ENCODE data around the gene BRD7.

Gene BRD7

GRCh38 chr16:50368410-50369132, at the start of gene BRD7:
Gene BRD7 (minus strand): TSS chr16:50368988. CDS start chr16:50368774, 214 bp downstream.
- DNase-seq (ENCODE audit: low spot score), result peak; percentile 97

GRCh38 chr16:50416388-50416787, 47.6 kb upstream of the BRD7 start:
- DNase-seq (ENCODE audit: low spot score), result no peak

- no peak for DNase-seq (ENCODE audit: low spot score)
Observed at GRCh38 chr16:50414152-50414551, 45.4 kb upstream of the BRD7 start.

- DNase-seq (ENCODE audit: low spot score), result no peak
Observed at GRCh38 chr16:50411034-50411433, 42.2 kb upstream of the BRD7 start.

GRCh38 chr16:50408001-50408561, 39.3 kb upstream of the BRD7 start:
- no peak for DNase-seq (ENCODE audit: low spot score)

GRCh38 chr16:50407351-50407750, 38.6 kb upstream of the BRD7 start:
- DNase-seq (ENCODE audit: low spot score), result no peak

- peak; percentile 17 for DNase-seq (ENCODE audit: low spot score)
Observed at GRCh38 chr16:50403491-50403890, 34.7 kb upstream of the BRD7 start.

GRCh38 chr16:50402298-50402895, 33.6 kb upstream of the BRD7 start:
- peak; percentile 2 for DNase-seq (ENCODE audit: low spot score)

GRCh38 chr16:50401355-50401754, 32.6 kb upstream of the BRD7 start:
- peak; percentile 5 for DNase-seq (ENCODE audit: low spot score)

GRCh38 chr16:50400967-50401348, 32.2 kb upstream of the BRD7 start:
- no peak for DNase-seq (ENCODE audit: low spot score)

- DNase-seq (ENCODE audit: low spot score), result peak; percentile 3
Observed at GRCh38 chr16:50400312-50400966, 31.7 kb upstream of the BRD7 start.

GRCh38 chr16:50399411-50399810, 30.6 kb upstream of the BRD7 start:
- peak; percentile 5 for DNase-seq (ENCODE audit: low spot score)

- DNase-seq (ENCODE audit: low spot score), result no peak
Observed at GRCh38 chr16:50398336-50398735, 29.5 kb upstream of the BRD7 start.

GRCh38 chr16:50396761-50397535, 28.2 kb upstream of the BRD7 start:
- peak; percentile 15 for DNase-seq (ENCODE audit: low spot score)

GRCh38 chr16:50395763-50396710, 27.2 kb upstream of the BRD7 start:
- no peak for DNase-seq (ENCODE audit: low spot score)

GRCh38 chr16:50393858-50394802, 25.3 kb upstream of the BRD7 start:
- DNase-seq (ENCODE audit: low spot score), result no peak

GRCh38 chr16:50393416-50393815, 24.6 kb upstream of the BRD7 start:
- DNase-seq (ENCODE audit: low spot score), result no peak

GRCh38 chr16:50390914-50391716, 22.3 kb upstream of the BRD7 start:
- DNase-seq (ENCODE audit: low spot score), result peak; percentile 33

- DNase-seq (ENCODE audit: low spot score), result no peak
Observed at GRCh38 chr16:50390371-50390771, 21.6 kb upstream of the BRD7 start.

Measured in AG20443 (cell line).